NCI-H2107 treated with DMSO at 0.1 percent for 48 hours (cell line): ENCODE measurements around the gene ANAPC16.
"Not testable (repeated sequence)": the region's sequence is repeated elsewhere in the genome, so short reads cannot be mapped to it uniquely, and the experiment has no call there.

Experiments used
- DNase-seq: peaks from one replicate; lab custom pipeline; 2025; ENCODE audit not compliant: unreplicated experiment; lab: John Stamatoyannopoulos, UW

Gene ANAPC16

GRCh38 chr10:72211381-72211780, 4.4 kb upstream of the ANAPC16 start:
- DNase-seq: not testable (repeated sequence)

GRCh38 chr10:72211832-72212231, 4.0 kb upstream of the ANAPC16 start:
- DNase-seq: not testable (repeated sequence)

GRCh38 chr10:72218325-72218724, 2.5 kb downstream of the ANAPC16 start:
- no peak for DNase-seq

GRCh38 chr10:72218726-72219125, 2.9 kb downstream of the ANAPC16 start:
- no peak for DNase-seq

GRCh38 chr10:72219235-72219814, 3.5 kb downstream of the ANAPC16 start:
- DNase-seq: no peak

- no peak for DNase-seq
These were observed 4.8 kb downstream of the ANAPC16 start for GRCh38 chr10:72220637-72221036.

- DNase-seq: no peak
These were observed 5.5 kb downstream of the ANAPC16 start for GRCh38 chr10:72221278-72221677.

GRCh38 chr10:72223743-72224101, 7.9 kb downstream of the ANAPC16 start:
- DNase-seq: no peak

GRCh38 chr10:72224191-72224590, 8.4 kb downstream of the ANAPC16 start:
- not testable (repeated sequence) for DNase-seq

- DNase-seq: no peak
These were observed 10.7 kb downstream of the ANAPC16 start for GRCh38 chr10:72226418-72227027.

- DNase-seq: no peak
These were observed 12.0 kb downstream of the ANAPC16 start for GRCh38 chr10:72227826-72228225.

GRCh38 chr10:72228318-72228751, 12.5 kb downstream of the ANAPC16 start:
- peak; percentile 48 for DNase-seq

GRCh38 chr10:72229261-72230251, 13.7 kb downstream of the ANAPC16 start:
- DNase-seq: peak; percentile 47

GRCh38 chr10:72233621-72234020, 17.8 kb downstream of the ANAPC16 start:
- no peak for DNase-seq

GRCh38 chr10:72234560-72235095, 18.8 kb downstream of the ANAPC16 start:
- no peak for DNase-seq

- no peak for DNase-seq
These were observed 19.9 kb downstream of the ANAPC16 start for GRCh38 chr10:72235544-72236279.

- no peak for DNase-seq
These were observed 22.8 kb downstream of the ANAPC16 start for GRCh38 chr10:72238392-72239175.

GRCh38 chr10:72239409-72239808, 23.6 kb downstream of the ANAPC16 start:
- no peak for DNase-seq

- DNase-seq: no peak
These were observed 24.6 kb downstream of the ANAPC16 start for GRCh38 chr10:72240371-72240770.

GRCh38 chr10:72241691-72242252, 26.0 kb downstream of the ANAPC16 start:
- no peak for DNase-seq
